Measurements from ENCODE around the gene HINT3.
"Not testable (repeated sequence)": the region's sequence is repeated elsewhere in the genome, so short reads cannot be mapped to it uniquely, and the experiment has no call there.

HINT3 gene

DNA sequence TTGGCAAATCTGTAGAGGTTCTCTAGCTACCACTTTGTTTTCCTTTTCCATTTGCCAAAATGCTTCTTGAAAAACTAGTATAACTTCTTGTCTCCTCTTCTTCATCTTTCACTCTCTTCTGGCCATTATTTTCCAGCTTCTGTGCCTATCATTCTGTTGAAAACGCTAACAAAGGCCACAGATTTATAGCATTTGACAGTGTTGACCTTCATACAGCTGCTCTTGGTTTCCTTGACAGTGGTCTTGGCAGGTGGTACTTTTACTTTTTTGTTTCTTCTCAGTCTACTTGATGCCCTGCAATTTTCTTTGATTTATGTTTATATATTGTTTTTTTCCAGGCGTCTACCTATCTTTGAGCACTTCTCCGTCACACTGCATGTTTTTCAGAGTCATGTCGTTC is 53.5 kb downstream of the HINT3 start:
- TF ChIP-seq, protein P1, sequence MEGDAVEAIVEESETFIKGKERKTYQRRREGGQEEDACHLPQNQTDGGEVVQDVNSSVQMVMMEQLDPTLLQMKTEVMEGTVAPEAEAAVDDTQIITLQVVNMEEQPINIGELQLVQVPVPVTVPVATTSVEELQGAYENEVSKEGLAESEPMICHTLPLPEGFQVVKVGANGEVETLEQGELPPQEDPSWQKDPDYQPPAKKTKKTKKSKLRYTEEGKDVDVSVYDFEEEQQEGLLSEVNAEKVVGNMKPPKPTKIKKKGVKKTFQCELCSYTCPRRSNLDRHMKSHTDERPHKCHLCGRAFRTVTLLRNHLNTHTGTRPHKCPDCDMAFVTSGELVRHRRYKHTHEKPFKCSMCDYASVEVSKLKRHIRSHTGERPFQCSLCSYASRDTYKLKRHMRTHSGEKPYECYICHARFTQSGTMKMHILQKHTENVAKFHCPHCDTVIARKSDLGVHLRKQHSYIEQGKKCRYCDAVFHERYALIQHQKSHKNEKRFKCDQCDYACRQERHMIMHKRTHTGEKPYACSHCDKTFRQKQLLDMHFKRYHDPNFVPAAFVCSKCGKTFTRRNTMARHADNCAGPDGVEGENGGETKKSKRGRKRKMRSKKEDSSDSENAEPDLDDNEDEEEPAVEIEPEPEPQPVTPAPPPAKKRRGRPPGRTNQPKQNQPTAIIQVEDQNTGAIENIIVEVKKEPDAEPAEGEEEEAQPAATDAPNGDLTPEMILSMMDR (IDR thresholded peaks at IDR 0.05; ENCODE audit: low read depth, low read length) = no peak
- DNase-seq (ENCODE audit: extremely low read depth, low read depth) = no peak

DNA sequence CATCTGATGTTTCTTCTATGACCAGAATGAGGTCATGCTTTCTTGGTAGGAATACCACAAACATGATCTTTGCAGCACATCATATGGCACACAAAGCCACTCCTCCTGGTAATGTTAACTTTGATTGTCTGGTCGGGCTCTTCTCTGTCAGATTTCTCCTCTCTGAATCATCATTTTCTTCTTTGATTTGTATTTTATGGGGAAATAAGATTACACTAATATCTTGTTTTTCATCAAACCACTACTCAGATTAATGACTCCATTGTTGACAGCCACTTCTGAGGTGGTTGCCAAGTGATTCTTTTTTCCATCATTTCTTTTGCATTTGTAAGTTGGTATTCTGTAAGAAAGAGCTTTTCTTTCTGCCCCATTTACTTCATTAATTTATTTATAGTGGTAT is 59.3 kb downstream of the HINT3 start:
- TF ChIP-seq, protein P1 (IDR thresholded peaks at IDR 0.05; ENCODE audit: low read depth, low read length) = no peak
- DNase-seq (ENCODE audit: extremely low read depth, low read depth) = no peak

DNA sequence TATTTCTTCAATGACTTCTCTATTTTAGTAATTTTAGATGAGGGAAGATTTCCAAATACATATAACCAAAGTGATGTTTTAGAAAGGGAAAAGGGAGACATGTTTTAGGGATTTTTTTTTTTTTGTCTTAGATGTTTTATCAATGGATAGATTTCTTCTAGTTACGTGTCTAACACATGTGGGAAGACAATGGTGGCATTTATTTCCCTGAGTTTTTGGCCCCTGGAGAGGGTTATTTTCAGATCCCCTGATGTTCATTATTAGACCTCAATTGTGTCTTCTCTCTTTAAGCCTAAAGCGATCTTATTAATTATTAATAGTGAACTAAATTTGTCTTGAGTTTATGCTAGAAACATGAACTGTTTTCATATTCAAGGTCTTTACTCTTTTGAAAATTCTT is 60.0 kb downstream of the HINT3 start:
- DNase-seq (ENCODE audit: extremely low read depth, low read depth) = no peak
- TF ChIP-seq, protein P1 (IDR thresholded peaks at IDR 0.05; ENCODE audit: low read depth, low read length) = no peak

DNA sequence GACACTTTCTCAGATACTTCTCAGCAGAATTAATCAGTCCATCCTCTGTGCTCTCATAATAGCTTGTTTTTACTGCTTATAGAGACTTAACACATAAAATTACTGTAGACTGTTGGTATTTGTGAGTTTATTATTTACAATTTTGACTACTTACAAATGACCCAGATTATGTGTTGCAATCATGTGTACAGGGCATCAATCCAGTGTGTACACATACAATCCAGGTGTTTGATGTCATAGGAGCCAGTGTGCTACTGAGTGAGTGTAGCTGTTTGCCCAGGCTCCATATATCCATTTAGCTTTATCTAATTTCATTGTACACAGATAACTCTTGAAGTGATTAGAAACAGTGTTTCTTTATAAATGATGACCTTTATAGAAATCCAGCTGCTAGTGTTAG is 61.1 kb downstream of the HINT3 start:
- TF ChIP-seq, protein P1 (IDR thresholded peaks at IDR 0.05; ENCODE audit: low read depth, low read length) = no peak
- no peak for DNase-seq (ENCODE audit: extremely low read depth, low read depth)

DNA sequence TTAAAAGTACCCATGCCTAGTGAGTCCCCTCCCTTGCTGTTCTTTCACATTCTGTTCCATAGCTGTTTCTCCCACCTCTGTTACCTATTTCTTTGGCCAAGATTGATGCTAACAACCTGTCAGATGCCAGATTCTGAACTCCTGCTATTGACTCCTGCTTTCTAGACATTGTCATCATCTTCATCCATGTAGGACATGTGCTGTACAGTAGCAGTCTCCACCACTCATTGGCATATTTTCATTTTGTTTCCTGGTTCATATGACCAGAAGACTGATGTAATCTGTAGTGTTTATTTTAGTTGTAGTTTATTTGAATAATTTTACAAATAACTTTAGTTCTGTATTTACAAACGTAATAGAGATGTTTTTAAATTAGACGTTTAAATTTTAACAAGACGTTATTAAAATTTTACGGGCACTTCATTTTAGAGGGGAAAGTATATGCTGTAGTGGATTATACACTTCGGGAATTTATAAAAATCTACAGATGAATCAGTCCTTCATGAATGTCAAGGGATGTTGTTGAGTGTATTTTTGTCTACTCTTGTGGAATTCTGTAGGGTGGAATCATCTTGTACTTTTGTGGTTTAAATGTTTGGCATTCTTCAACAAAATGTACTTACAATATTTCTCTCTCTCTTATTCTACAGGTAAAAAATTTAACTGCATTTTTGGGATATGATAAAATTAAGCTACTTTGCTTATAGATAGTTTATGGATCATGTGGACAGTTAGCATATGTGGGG is 63.9 kb downstream of the HINT3 start:
- TF ChIP-seq, protein P1 (IDR thresholded peaks at IDR 0.05; ENCODE audit: low read depth, low read length) = no peak
- DNase-seq (ENCODE audit: extremely low read depth, low read depth) = no peak

DNA sequence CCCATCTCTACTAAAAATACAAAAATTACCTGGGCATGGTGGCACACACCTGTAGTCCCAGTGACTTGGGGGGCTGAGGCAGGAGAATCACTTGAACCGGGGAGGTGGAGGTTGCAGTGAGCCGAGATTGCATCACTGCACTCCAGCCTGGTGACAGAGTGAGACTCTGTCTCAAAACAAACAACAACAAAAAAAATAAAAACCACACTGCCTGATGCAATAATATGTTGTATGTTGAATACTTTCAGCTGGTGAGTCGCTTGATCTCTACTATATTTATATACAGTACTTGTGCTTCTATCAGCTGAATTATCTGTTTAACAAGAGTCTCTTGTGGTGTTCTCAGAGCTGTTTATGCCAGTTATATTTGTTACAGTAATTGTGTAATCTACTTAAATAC is 66.9 kb downstream of the HINT3 start:
- not testable (repeated sequence) for DNase-seq (ENCODE audit: extremely low read depth, low read depth)

DNA sequence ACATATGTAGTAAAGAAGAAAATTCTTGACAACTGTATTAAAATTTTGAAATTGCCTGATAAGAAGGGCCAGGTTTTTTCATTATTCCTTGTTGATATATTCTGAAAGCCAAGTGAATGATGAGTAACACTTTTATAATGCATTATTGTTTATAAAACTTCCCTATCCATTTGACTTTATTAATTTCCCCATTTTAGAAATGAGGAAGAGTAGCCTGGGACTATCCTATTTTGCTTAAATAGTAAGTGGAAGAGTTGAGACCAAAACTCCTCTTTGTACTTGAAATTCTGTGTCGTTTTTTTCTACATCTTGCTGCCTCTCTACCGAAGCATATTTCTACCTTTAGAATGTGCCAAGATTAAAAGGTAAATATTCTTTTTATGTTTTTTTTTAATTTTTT is 69.4 kb downstream of the HINT3 start:
- TF ChIP-seq, protein P1 (IDR thresholded peaks at IDR 0.05; ENCODE audit: low read depth, low read length) = no peak
- no peak for DNase-seq (ENCODE audit: extremely low read depth, low read depth)

DNA sequence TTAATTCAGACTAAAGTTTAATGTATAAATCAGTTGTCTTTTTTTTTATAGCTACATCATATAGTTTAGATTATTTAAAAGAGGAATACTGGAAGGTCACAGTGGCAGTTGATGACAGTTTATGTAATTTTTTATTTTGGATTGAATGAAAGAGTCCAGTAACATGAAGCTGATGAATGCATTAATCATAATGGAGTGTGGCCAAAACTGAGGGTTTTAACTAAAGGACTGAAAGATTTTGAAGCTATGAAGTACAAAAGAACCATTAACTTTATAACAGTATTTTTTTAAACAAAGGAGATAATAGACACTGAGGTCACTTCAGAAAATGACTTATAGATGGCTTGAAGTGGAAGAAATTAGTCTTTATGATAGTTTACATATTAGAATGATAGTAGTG is 71.0 kb downstream of the HINT3 start:
- TF ChIP-seq, protein P1 (IDR thresholded peaks at IDR 0.05; ENCODE audit: low read depth, low read length) = no peak
- DNase-seq (ENCODE audit: extremely low read depth, low read depth) = no peak
